ENCODE data around the gene CELSR1.
"Not testable (repeated sequence)": the region's sequence is repeated elsewhere in the genome, so short reads cannot be mapped to it uniquely, and the experiment has no call there.

CELSR1 gene

GRCh38 chr22:46473021-46473779, 64.2 kb downstream of the CELSR1 start:
- TF ChIP-seq GABPA (IDR thresholded peaks at IDR 0.05; ENCODE audit: low read depth): no peak
- TF ChIP-seq CTCF (IDR thresholded peaks at IDR 0.05; ENCODE audit: insufficient read depth, low read length): no peak
- TF ChIP-seq SPI1 (IDR thresholded peaks at IDR 0.05; ENCODE audit: borderline replicate concordance, low read depth): no peak
- no peak for TF ChIP-seq REST (IDR thresholded peaks at IDR 0.05; ENCODE audit: insufficient replicate concordance, low read depth)
- no peak for TF ChIP-seq POLR2AphosphoS5 (IDR thresholded peaks at IDR 0.05; ENCODE audit: low read depth)

GRCh38 chr22:46472722-46473016, 64.8 kb downstream of the CELSR1 start:
- TF ChIP-seq SPI1 (IDR thresholded peaks at IDR 0.05; ENCODE audit: borderline replicate concordance, low read depth) (no peak), GABPA (IDR thresholded peaks at IDR 0.05; ENCODE audit: low read depth) (no peak), CTCF (IDR thresholded peaks at IDR 0.05; ENCODE audit: insufficient read depth, low read length) (no peak), POLR2AphosphoS5 (IDR thresholded peaks at IDR 0.05; ENCODE audit: low read depth) (no peak), REST (IDR thresholded peaks at IDR 0.05; ENCODE audit: insufficient replicate concordance, low read depth) (no peak)
- Histone ChIP-seq H3K27ac (replicated peaks) (no peak overlapping the region), H3K4me3 (replicated peaks; ENCODE audit: insufficient read depth, low read length) (no peak overlapping the region), H3K27me3 (ENCODE audit: insufficient read depth, poor library complexity, severe bottlenecking) (no peaks in the 10 kb centered on the region)
- DNase-seq (ENCODE audit: low read depth in 1 of 2, low spot score in 1 of 2): no peak

More at GRCh38 chr22:46473021-46473779, 64.2 kb downstream of the CELSR1 start:
- Histone ChIP-seq H3K4me3 (replicated peaks; ENCODE audit: insufficient read depth, low read length) (no peak overlapping the region), H3K27me3 (ENCODE audit: insufficient read depth, poor library complexity, severe bottlenecking) (no peaks in the 10 kb centered on the region), H3K27ac (replicated peaks) (no peak overlapping the region)
- DNase-seq (ENCODE audit: low read depth in 1 of 2, low spot score in 1 of 2): no peak

GRCh38 chr22:46471901-46472721, 65.3 kb downstream of the CELSR1 start:
- H3K27ac ChIP-seq (replicated peaks): no peak overlapping the region
- no peak for DNase-seq (ENCODE audit: low read depth in 1 of 2, low spot score in 1 of 2)
- no peaks in the 10 kb centered on the region for H3K27me3 ChIP-seq (ENCODE audit: insufficient read depth, poor library complexity, severe bottlenecking)
- no peak overlapping the region for H3K4me3 ChIP-seq (replicated peaks; ENCODE audit: insufficient read depth, low read length)
- TF ChIP-seq REST (IDR thresholded peaks at IDR 0.05; ENCODE audit: insufficient replicate concordance, low read depth): no peak
- no peak for TF ChIP-seq CTCF (IDR thresholded peaks at IDR 0.05; ENCODE audit: insufficient read depth, low read length)
- no peak for TF ChIP-seq SPI1 (IDR thresholded peaks at IDR 0.05; ENCODE audit: borderline replicate concordance, low read depth)
- TF ChIP-seq GABPA (IDR thresholded peaks at IDR 0.05; ENCODE audit: low read depth): no peak
- TF ChIP-seq POLR2AphosphoS5 (IDR thresholded peaks at IDR 0.05; ENCODE audit: low read depth): no peak

GRCh38 chr22:46471330-46471729, 66.1 kb downstream of the CELSR1 start:
- H3K4me3 ChIP-seq (replicated peaks; ENCODE audit: insufficient read depth, low read length); DNase-seq (ENCODE audit: low read depth in 1 of 2, low spot score in 1 of 2); H3K27me3 ChIP-seq (ENCODE audit: insufficient read depth, poor library complexity, severe bottlenecking); H3K27ac ChIP-seq (replicated peaks): not testable (repeated sequence)
